SU-DHL-6 (cell line): ENCODE data around the gene ANKRD50.
A peak's percentile ranks its signal among the peaks of the same experiment; 100 is the strongest.

Source experiments
- H2AFZ ChIP-seq: fragments of 200-600 bp; sonication (generic); 2 replicates; pipeline ENCODE4 v1.6.1; 2014; ENCODE audit warnings: low read depth, mild to moderate bottlenecking, moderate library complexity, mixed read lengths, antibody characterized with exemption, low read length; ENCODE audit not compliant: severe bottlenecking
- H3F3A ChIP-seq: fragments of 200-600 bp; shearing (Covaris generic); 2 replicates; pipeline ENCODE4 v1.6.0; 2016; ENCODE audit warnings: antibody characterized with exemption, mild to moderate bottlenecking; ENCODE audit not compliant: insufficient read depth
- H3K27ac ChIP-seq: fragments of 200-600 bp; sonication (generic); 2 replicates; pipeline ENCODE4 v1.5.1; 2016; ENCODE audit warnings: low read depth, mild to moderate bottlenecking, low read length, moderate library complexity, mixed read lengths
- H3K27me3 ChIP-seq: fragments of 200-600 bp; sonication (generic), shearing (Covaris generic); 2 replicates; pipeline ENCODE4 v1.6.0; 2014; ENCODE audit warnings: mild to moderate bottlenecking, low read length
- H3K36me3 ChIP-seq: fragments of 200-600 bp; sonication (generic); 2 replicates; pipeline ENCODE4 v1.6.1; 2014; ENCODE audit warnings: mild to moderate bottlenecking, low read length, mixed read lengths
- H3K4me2 ChIP-seq: fragments of 300-600, 200-600 bp; shearing (Covaris generic), sonication (generic); 2 replicates; pipeline ENCODE4 v1.6.0; 2014; ENCODE audit warnings: low read length, low read depth, mild to moderate bottlenecking; ENCODE audit not compliant: poor library complexity, severe bottlenecking
- H3K4me3 ChIP-seq: fragments of 200-600 bp; sonication (generic); 2 replicates; pipeline ENCODE4 v1.5.1; 2014; ENCODE audit warnings: antibody characterized with exemption, low read length, mild to moderate bottlenecking, mixed read lengths; ENCODE audit not compliant: insufficient read depth, poor library complexity, severe bottlenecking
- H3K79me2 ChIP-seq: fragments of 200-600 bp; sonication (generic); 2 replicates; pipeline ENCODE4 v1.6.1; 2014; ENCODE audit warnings: mild to moderate bottlenecking, low read length, moderate library complexity; ENCODE audit not compliant: insufficient read depth
- H3K9ac ChIP-seq: fragments of 200-600 bp; sonication (generic); 2 replicates; pipeline ENCODE4 v1.7.0; 2014; ENCODE audit warnings: mild to moderate bottlenecking, low read length
- H3K9me2 ChIP-seq: fragments of 200-600 bp; sonication (generic); replicated peaks from 2 replicates; pipeline ENCODE4 v1.6.1; 2014; ENCODE audit warnings: low read length; ENCODE audit not compliant: insufficient read depth
- H3K9me3 ChIP-seq: fragments of 200-600 bp; sonication (generic); 2 replicates; pipeline ENCODE4 v1.6.1; 2014; ENCODE audit warnings: low read length, mixed read lengths; ENCODE audit not compliant: insufficient read depth
- H4K20me1 ChIP-seq: fragments of 200-600 bp; sonication (generic); 2 replicates; pipeline ENCODE4 v1.6.1; 2014; ENCODE audit warnings: low read depth, mild to moderate bottlenecking, antibody characterized with exemption, low read length, moderate library complexity, mixed read lengths
- CTCF ChIP-seq: fragments of 200-600 bp; sonication (generic); IDR thresholded peaks from one replicate; pipeline ENCODE4 v1.5.1; 2017; ENCODE audit warnings: antibody characterized with exemption, mild to moderate bottlenecking, low read length, moderate library complexity; ENCODE audit not compliant: insufficient read depth, poor library complexity, severe bottlenecking
- EZH2phosphoT487 ChIP-seq: fragments of 200-600 bp; sonication (generic), shearing (Covaris generic); conservative IDR thresholded peaks from 2 replicates; pipeline ENCODE4 v1.6.1; 2018; ENCODE audit warnings: mild to moderate bottlenecking, antibody characterized with exemption, low read length, moderate library complexity, mixed read lengths

The ANKRD50 gene

GRCh38 chr4:124712372-124713184, at the start of gene ANKRD50:
ANKRD50 (minus strand) TSS chr4:124712732; CDS start chr4:124710511, 2,221 bp downstream.
- peak within 1 kb of the TSS; percentile 44 for H3K4me2 ChIP-seq
- H3K4me3 ChIP-seq: peak within 1 kb of the TSS; percentile 54
- no peaks in the 10 kb centered on the region for H3K79me2 ChIP-seq
- TF ChIP-seq EZH2phosphoT487 (no peak), CTCF (no peak)
- no peaks in the 10 kb centered on the region for H4K20me1 ChIP-seq
- no peak within 1 kb of the TSS for H3K27ac ChIP-seq
- no peaks in the 10 kb centered on the region for H3K27me3 ChIP-seq
- peak within 1 kb of the TSS; percentile 78 for H2AFZ ChIP-seq
- no peaks in the 10 kb centered on the region for H3K9me3 ChIP-seq
- no peaks in the 10 kb centered on the region for H3K9me2 ChIP-seq
- H3K36me3 ChIP-seq: no peaks in the 10 kb centered on the region
- H3K9ac ChIP-seq: peak within 1 kb of the TSS; percentile 52
- no peaks in the 10 kb centered on the region for H3F3A ChIP-seq

GRCh38 chr4:124757126-124757525, 44.6 kb upstream of the ANKRD50 start:
- Histone ChIP-seq H3K4me2 (no peak overlapping the region), H2AFZ (no peak overlapping the region), H3K27ac (no peak overlapping the region)

GRCh38 chr4:124754681-124755080, 42.1 kb upstream of the ANKRD50 start:
- no peak overlapping the region for H2AFZ ChIP-seq
- no peaks in the 10 kb centered on the region for H3K36me3 ChIP-seq
- H3K79me2 ChIP-seq: no peaks in the 10 kb centered on the region
- no peaks in the 10 kb centered on the region for H3K9me3 ChIP-seq
- no peak overlapping the region for H3K27ac ChIP-seq
- no peak overlapping the region for H3K4me3 ChIP-seq
- no peak for TF ChIP-seq CTCF
- TF ChIP-seq EZH2phosphoT487: no peak
- H4K20me1 ChIP-seq: no peaks in the 10 kb centered on the region
- H3K9me2 ChIP-seq: no peaks in the 10 kb centered on the region
- H3K9ac ChIP-seq: no peak overlapping the region
- no peaks in the 10 kb centered on the region for H3F3A ChIP-seq
- H3K27me3 ChIP-seq: no peaks in the 10 kb centered on the region
- no peak overlapping the region for H3K4me2 ChIP-seq

More at GRCh38 chr4:124757126-124757525, 44.6 kb upstream of the ANKRD50 start:
- Histone ChIP-seq H3K4me3 (no peak overlapping the region), H3K9ac (no peak overlapping the region), H3F3A (no peaks in the 10 kb centered on the region), H3K9me3 (no peaks in the 10 kb centered on the region), H3K9me2 (no peaks in the 10 kb centered on the region), H4K20me1 (no peaks in the 10 kb centered on the region), H3K36me3 (no peaks in the 10 kb centered on the region), H3K27me3 (no peaks in the 10 kb centered on the region), H3K79me2 (no peaks in the 10 kb centered on the region)
- no peak for TF ChIP-seq EZH2phosphoT487

GRCh38 chr4:124753941-124754581, 41.5 kb upstream of the ANKRD50 start:
- Histone ChIP-seq H3K27me3 (no peaks in the 10 kb centered on the region), H4K20me1 (no peaks in the 10 kb centered on the region), H3K79me2 (no peaks in the 10 kb centered on the region), H2AFZ (no peak overlapping the region), H3F3A (no peaks in the 10 kb centered on the region), H3K4me2 (no peak overlapping the region), H3K9ac (no peak overlapping the region), H3K9me3 (no peaks in the 10 kb centered on the region), H3K36me3 (no peaks in the 10 kb centered on the region), H3K9me2 (no peaks in the 10 kb centered on the region), H3K27ac (no peak overlapping the region), H3K4me3 (no peak overlapping the region)
- no peak for TF ChIP-seq CTCF
- no peak for TF ChIP-seq EZH2phosphoT487
